GM12892 (cell line): ENCODE measurements around the gene BRI3BP.

Source experiments
- POLR2A ChIP-seq: IDR thresholded peaks from 2 replicates; pipeline ENCODE4 v1.6.1; 2011; ENCODE audit warnings: low read depth, low read length, control low read depth
- POLR2AphosphoS5 ChIP-seq: IDR thresholded peaks from 2 replicates; pipeline ENCODE4 v1.6.1; 2011; ENCODE audit warnings: low read depth, low read length, control low read depth
- TAF1 ChIP-seq: IDR thresholded peaks from 2 replicates; pipeline ENCODE4 v1.6.1; 2011; ENCODE audit warnings: low read depth, mild to moderate bottlenecking, control low read depth, low read length, borderline replicate concordance

DNA sequence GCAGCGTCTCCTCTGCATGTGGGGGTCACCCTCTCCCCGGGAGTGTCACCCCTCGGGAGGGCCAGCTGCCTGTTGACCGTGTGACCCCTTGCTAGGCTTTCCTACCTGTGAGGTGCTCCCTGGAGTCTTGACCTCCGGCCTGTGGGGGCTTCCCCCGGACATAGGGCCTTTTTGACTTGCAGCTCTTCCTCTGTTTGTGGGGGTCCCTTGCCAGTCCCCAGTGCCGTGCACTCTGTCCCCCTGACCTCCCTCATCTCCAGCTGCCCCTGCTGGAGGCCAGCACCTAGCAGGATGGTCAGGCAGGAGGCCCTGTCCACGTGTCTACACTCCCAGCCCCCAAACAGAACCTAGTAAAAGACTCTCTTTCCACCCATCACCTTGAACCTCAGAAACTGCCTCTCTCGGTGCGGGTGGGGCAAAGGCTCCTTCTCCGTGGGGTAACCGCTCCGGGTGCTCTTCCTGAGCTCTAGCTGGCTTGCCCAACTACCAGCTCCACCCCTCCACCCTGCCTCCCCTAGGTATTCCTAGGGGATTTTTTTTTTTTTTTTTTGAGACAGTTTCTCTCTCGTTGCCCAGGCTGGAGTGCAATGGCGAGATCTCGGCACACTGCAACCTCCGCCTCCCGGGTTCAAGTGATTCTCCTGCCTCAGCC lies 72.6 kb downstream of the BRI3BP start:
- TF ChIP-seq POLR2A = no peak
- TF ChIP-seq POLR2AphosphoS5 = no peak
- no peak for TF ChIP-seq TAF1
